PC-9 (cell line): Measurements from ENCODE around the gene WDR77. TPM values are rescaled to one million over a fixed set of nuclear protein-coding genes. Genes with fewer than 3 reads are reported as not detected.

Experiments used
- BruUV-seq: library from RNA; stranded (reverse); fragments of 400-500 nt; replicated peaks from 2 replicates; lab custom pipeline; 2021; lab: Mats Ljungman, UMichigan
- CTCF ChIA-PET: fragments of 300-600 bp; sonication (Branson Sonifier 250); formaldehyde crosslinking; loops from one replicate; lab custom pipeline; 2022; ENCODE audit warnings: antibody characterized with exemption; lab: Charles Lee
- POLR2A ChIA-PET: fragments of 300-600 bp; sonication (Branson Sonifier 250); formaldehyde crosslinking; loops from one replicate; lab custom pipeline; 2022; ENCODE audit warnings: antibody characterized with exemption; ENCODE audit not compliant: unreplicated experiment; lab: Charles Lee
- DNase-seq, 2 experiments: peaks; one replicate each; pipeline versions ENCODE4 v3.0.0 to v3.0.0-alpha.2; 2015 to 2022; ENCODE audit warnings: mixed read lengths in 1 of 2
- H2AFZ ChIP-seq: fragments of 200-600 bp; sonication (generic); 2 replicates; pipeline ENCODE4 v1.8.1; 2017; ENCODE audit warnings: antibody characterized with exemption
- H3F3A ChIP-seq: fragments of 200-600 bp; sonication (generic); 2 replicates; pipeline ENCODE4 v1.8.1; 2017; ENCODE audit warnings: antibody characterized with exemption, mild to moderate bottlenecking, low read depth; ENCODE audit not compliant: insufficient read depth
- H3K27ac ChIP-seq: fragments of 200-600 bp; sonication (generic); 2 replicates; pipeline ENCODE4 v1.6.1; 2016; ENCODE audit warnings: mixed run types
- H3K27me3 ChIP-seq: fragments of 200-600 bp; sonication (generic); 2 replicates; pipeline ENCODE4 v1.6.1; 2016; ENCODE audit warnings: low read depth, mixed run types; ENCODE audit not compliant: insufficient read depth
- H3K36me3 ChIP-seq: fragments of 200-600 bp; sonication (generic); 2 replicates; pipeline ENCODE4 v1.6.1; 2016; ENCODE audit warnings: low read depth, mixed run types
- H3K4me1 ChIP-seq: fragments of 200-600 bp; sonication (generic); replicated peaks from 2 replicates; pipeline ENCODE4 v1.6.1; 2016; ENCODE audit warnings: mixed run types; ENCODE audit not compliant: insufficient read depth
- H3K4me2 ChIP-seq: fragments of 200-600 bp; sonication (generic); 2 replicates; pipeline ENCODE4 v1.6.1; 2017; ENCODE audit warnings: mixed run types
- H3K4me3 ChIP-seq: fragments of 200-600 bp; sonication (generic); 2 replicates; pipeline ENCODE4 v1.6.1; 2016; ENCODE audit warnings: mixed run types
- H3K79me2 ChIP-seq: fragments of 200-600 bp; sonication (generic); 2 replicates; pipeline ENCODE4 v1.6.1; 2017; ENCODE audit warnings: low read depth, mixed run types
- H3K9me2 ChIP-seq: fragments of 200-600 bp; sonication (generic); 2 replicates; pipeline ENCODE4 v1.8.1; 2017; ENCODE audit warnings: mild to moderate bottlenecking; ENCODE audit not compliant: insufficient read depth
- H3K9me3 ChIP-seq: fragments of 200-600 bp; sonication (generic); 2 replicates; pipeline ENCODE4 v1.8.1; 2016; ENCODE audit warnings: low read depth; ENCODE audit not compliant: insufficient read depth
- H4K20me1 ChIP-seq: fragments of 200-600 bp; sonication (generic); 2 replicates; pipeline ENCODE4 v1.8.1; 2017; ENCODE audit not compliant: insufficient read depth
- EZH2 ChIP-seq: fragments of 200-600 bp; sonication (generic); IDR thresholded peaks from 2 replicates; pipeline ENCODE4 v1.8.0; 2017; ENCODE audit warnings: antibody characterized with exemption, low read depth
- intact Hi-C: fragments of 100-400 bp; cut with micrococcal nuclease; formaldehyde crosslinking; loops from one replicate; pipeline ENCODE4 v1.10.0; 2022; ENCODE audit not compliant: unreplicated experiment
- total RNA-seq: library from RNA; stranded (reverse); gene quantifications from 2 replicates; pipeline ENCODE4 v1.2.3, GENCODE V29; 2021
- TF ChIP-seq, protein P1 (sequence below): fragments of 200-600 bp; sonication (generic); conservative IDR thresholded peaks from 2 replicates; pipeline ENCODE4 v1.6.1; 2017; ENCODE audit warnings: mixed run types, antibody characterized with exemption, mild to moderate bottlenecking, moderate library complexity

WDR77 gene
- total RNA-seq, 1 experiment from 2014 or later, result 23.7 TPM

- intact Hi-C loops, result loop anchor here (5.0 to 10.0 kb wide), 2 partner anchors 274 to 882 kb away; partner anchors contain the start of gene DDX20
- Histone ChIP-seq H3K36me3 (no peaks in the 10 kb centered on the region), H3F3A (no peaks in the 10 kb centered on the region), H3K9me3 (no peaks in the 10 kb centered on the region), H3K4me3 (no peak overlapping the region), H4K20me1 (no peaks in the 10 kb centered on the region), H2AFZ (no peak overlapping the region), H3K4me1 (peaks cover 12% of the 10 kb centered on the region; the same call in 1 of the 2 replicates), H3K4me2 (no peak overlapping the region), H3K79me2 (no peaks in the 10 kb centered on the region), H3K27ac (no peak overlapping the region), H3K27me3 (no peaks in the 10 kb centered on the region), H3K9me2 (no peaks in the 10 kb centered on the region)
- BruUV-seq, result no TSS peak
- TF ChIP-seq EZH2, result no peak
- TF ChIP-seq, protein P1, sequence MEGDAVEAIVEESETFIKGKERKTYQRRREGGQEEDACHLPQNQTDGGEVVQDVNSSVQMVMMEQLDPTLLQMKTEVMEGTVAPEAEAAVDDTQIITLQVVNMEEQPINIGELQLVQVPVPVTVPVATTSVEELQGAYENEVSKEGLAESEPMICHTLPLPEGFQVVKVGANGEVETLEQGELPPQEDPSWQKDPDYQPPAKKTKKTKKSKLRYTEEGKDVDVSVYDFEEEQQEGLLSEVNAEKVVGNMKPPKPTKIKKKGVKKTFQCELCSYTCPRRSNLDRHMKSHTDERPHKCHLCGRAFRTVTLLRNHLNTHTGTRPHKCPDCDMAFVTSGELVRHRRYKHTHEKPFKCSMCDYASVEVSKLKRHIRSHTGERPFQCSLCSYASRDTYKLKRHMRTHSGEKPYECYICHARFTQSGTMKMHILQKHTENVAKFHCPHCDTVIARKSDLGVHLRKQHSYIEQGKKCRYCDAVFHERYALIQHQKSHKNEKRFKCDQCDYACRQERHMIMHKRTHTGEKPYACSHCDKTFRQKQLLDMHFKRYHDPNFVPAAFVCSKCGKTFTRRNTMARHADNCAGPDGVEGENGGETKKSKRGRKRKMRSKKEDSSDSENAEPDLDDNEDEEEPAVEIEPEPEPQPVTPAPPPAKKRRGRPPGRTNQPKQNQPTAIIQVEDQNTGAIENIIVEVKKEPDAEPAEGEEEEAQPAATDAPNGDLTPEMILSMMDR, result no peak
- CTCF ChIA-PET, result no interaction called here
- DNase-seq, result peak in 1 of 2 experiments; percentile 33
- POLR2A ChIA-PET, result no interaction called here
These were observed 34.1 kb upstream of the WDR77 start for GRCh38 chr1:111483166-111483565.

GRCh38 chr1:111481387-111482221, 32.5 kb upstream of the WDR77 start:
- Histone ChIP-seq H3K27me3 (no peaks in the 10 kb centered on the region), H3K9me2 (no peaks in the 10 kb centered on the region), H3K9me3 (no peaks in the 10 kb centered on the region), H2AFZ (no peak overlapping the region), H3F3A (no peaks in the 10 kb centered on the region), H3K4me2 (no peak overlapping the region), H3K27ac (no peak overlapping the region), H3K4me1 (peaks cover 7% of the 10 kb centered on the region; the same call in 1 of the 2 replicates), H3K79me2 (no peaks in the 10 kb centered on the region), H4K20me1 (no peaks in the 10 kb centered on the region), H3K36me3 (no peaks in the 10 kb centered on the region), H3K4me3 (no peak overlapping the region)
- no TSS peak for BruUV-seq
- ChIA-PET CTCF (interaction anchor here (0.5 to 1.6 kb wide), 11 partner anchors 26 to 1030 kb away, joined by 3 to 13 read pairs (median 6); no protein-coding TSS in a partner anchor), POLR2A (no interaction called here)
- intact Hi-C loops, result loop anchor here (1.0 to 10.0 kb wide), 5 partner anchors 175 to 883 kb away; partner anchors contain the start of gene DDX20
- TF ChIP-seq, protein P1, result peak; percentile 86
- TF ChIP-seq EZH2, result no peak
- DNase-seq, result peak; percentile 80 to 81

DNA sequence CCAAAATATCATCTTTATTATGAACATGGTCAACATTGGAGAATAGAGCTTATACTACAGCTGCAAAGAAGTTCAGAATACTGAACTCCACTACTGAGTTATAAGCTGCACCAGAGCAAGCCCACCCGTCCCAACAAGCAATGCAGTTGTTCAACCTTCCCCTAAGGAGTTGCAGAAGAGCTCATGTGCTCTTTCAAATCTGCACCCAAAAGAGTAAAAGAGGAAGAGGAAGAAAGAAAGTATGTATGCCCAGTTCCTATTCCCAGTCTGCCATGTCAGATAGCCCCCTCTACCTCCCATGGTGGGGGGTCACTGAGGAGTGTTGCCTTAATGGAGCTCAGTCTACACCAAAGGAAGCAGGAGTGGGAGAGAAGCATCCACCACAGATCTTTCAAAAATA, 31.6 kb upstream of the WDR77 start:
- H3K4me1 ChIP-seq, result no peaks in the 10 kb centered on the region
- H3F3A ChIP-seq, result no peaks in the 10 kb centered on the region
- no peak overlapping the region for H2AFZ ChIP-seq
- no peaks in the 10 kb centered on the region for H3K79me2 ChIP-seq
- H3K4me2 ChIP-seq, result no peak overlapping the region
- H3K27ac ChIP-seq, result no peak overlapping the region
- BruUV-seq, result no TSS peak
- no peak overlapping the region for H3K4me3 ChIP-seq
- no peaks in the 10 kb centered on the region for H3K9me2 ChIP-seq
- H3K9me3 ChIP-seq, result no peaks in the 10 kb centered on the region
- CTCF ChIA-PET, result no interaction called here
- intact Hi-C loops, result loop anchor here (1.0 to 10.0 kb wide), 5 partner anchors 176 to 884 kb away; partner anchors contain the start of gene DDX20
- H4K20me1 ChIP-seq, result no peaks in the 10 kb centered on the region
- no peaks in the 10 kb centered on the region for H3K27me3 ChIP-seq
- POLR2A ChIA-PET, result no interaction called here
- H3K36me3 ChIP-seq, result no peaks in the 10 kb centered on the region
- no peak for DNase-seq
- TF ChIP-seq, protein P1, result no peak
- TF ChIP-seq EZH2, result no peak
